Hypothalamus (tissue), 51 donors: ENCODE data around the gene TARBP2.

Source experiments
- DNase-seq, 51 donors: peaks; one replicate each; lab custom pipeline; 2025; lab: John Stamatoyannopoulos, UW

TARBP2 gene

DNA sequence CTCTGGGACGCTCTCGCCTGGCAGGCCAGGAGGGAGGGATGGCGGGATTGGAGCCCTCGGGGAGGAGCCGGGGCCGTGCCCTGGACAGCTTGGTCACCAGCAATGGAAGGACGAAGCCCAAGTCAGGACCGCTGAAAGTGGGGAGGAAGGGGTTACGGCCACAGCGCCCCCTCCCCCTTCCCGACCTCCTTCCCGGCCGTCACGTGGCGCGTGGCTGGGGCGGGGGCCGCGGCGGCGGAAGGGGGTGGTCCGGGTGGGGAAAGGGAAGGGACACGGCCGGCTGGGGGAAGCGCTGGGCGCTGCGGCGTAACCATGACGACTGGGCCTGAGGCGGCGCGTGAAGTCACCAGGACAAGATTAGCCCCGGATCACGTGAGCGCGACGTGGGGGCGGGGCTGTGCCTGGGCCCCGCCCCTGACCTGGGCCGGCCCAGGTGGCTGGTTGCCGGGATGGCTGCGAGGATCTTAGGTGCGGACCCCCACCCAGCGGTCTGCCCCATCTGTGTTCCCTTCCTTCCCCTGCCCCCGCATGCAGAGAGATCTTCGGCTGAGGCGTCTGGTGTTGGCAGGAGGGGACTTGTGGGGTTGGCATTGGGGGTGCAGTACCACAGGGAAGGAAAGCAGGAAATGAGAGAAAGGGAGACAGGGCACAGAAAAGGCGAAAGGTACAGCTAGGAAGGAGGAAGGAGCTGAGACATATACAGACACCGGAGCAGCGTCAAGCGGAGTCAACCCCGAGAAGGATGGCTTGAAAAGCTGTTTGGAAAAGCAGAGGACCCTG is 8.1 kb upstream of the TARBP2 start:
- peak; percentile 66 to 98 (median 94) for DNase-seq

DNA sequence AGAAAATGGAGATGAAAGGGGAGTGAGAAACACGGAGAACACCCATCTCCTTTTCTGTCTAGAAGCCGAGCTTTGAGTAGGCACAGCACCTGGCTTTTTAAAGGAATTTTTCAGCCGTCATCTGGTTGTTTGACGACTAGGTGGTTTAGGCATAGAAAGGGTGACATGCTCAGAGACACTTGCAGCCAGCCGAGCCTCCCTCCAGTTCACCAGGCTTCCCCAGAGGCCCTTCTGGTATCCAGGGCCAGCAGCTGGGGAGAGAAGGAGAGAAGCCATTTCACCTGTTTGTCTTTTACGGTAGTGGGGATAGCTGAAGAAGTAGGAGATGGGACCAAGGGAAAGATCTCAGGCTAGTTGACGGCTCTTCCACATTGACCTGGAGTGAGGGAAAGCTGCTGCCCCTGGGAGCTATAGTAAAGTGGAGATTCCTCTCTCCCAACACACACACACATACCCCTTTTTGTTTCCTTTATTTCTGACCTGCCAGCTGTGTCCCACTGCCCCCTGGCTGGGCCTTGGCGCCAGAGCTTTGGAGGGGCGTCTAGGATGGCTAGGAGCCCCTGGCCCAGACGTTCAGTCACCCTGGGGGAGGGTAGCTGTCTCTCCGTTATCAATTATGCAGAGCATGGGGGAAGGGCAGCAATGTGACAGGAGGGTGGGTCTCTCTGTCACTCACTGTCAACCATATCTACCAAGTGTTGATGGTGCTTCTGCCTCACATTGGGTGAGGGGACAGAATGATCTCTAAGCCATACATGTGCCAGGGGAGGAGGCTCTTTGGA is 7.3 kb upstream of the TARBP2 start:
- DNase-seq = peak in 1 of 51 donors; percentile 52

GRCh38 chr12:53495903-53496751 is 5.0 kb upstream of the TARBP2 start:
- DNase-seq = peak in 15 of 51 donors; percentile 9 to 52 (median 21)

GRCh38 chr12:53496752-53497032 is 4.4 kb upstream of the TARBP2 start:
- no peak for DNase-seq

- DNase-seq = no peak
Measured at GRCh38 chr12:53497461-53497860, 3.6 kb upstream of the TARBP2 start.

DNA sequence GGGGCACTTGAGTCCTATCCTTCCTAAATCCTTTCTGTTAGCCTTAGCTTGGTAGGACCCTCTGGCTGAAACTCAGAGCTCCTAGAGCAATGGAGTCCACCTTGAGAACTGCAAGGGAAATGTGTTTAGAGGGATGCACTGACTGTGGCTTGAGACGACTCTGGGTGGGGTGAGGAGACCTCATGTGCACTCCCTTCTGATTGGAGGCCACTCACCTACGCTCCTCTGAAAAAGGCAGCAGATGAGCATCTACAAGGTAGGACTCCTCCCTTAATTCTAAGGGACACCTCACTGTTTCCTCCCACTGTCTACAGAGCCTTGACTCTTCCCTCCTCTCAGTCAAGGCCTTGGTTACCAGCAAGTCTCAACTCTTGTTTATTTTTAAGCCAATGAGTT is 2.9 kb upstream of the TARBP2 start:
- no peak for DNase-seq

DNA sequence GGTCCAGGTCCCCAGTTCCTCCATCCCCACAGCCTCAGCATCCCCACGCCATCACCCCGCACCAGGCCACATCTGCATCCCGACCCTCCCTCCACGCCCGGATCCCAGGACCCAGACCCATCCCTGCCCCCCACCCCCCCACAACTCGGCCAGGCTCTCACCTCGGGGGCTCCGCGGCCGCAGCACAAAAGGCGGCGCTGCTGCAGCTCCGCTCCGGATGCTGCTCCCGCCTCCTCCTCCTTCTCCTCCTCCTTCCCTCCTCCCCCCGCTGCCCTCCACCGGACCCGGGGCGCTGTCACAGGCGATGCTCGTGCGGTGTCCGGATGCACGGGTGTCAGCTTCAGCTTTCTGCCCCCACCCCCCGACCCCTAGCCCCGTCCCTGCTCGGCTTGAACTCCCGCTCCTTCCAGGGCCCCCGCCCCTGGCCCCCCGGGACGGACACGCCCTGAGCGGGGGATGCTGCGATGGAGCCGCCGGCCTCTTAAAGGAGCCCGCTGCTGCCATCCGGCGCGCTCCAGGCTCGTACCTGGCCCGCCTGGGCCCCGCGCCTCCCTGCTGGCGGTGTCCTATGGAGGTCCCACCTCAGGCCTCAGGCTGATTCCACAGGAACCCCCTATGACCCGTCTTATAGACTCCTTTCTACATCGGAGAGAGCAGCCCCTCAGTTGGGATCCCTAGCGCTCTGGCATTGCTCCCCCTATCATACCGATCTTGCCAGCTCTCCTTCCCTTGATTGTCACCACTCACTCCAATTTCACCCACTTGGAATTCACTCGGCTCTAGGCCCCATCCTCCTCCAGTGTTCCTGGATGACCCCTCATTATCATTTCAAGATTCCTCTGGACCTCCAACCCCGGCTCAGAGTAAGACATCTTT is 1.6 kb upstream of the TARBP2 start, which contains the start of gene MAP3K12:
MAP3K12 (minus strand) TSS at position 193 of the 876 bp plus-strand sequence. CDS start 12,067 bp downstream, outside the sequence.
- peak in 50 of 51 donors; percentile 27 to 84 (median 67) for DNase-seq

- DNase-seq = peak in 7 of 51 donors; percentile 26 to 84 (median 56)
Measured at GRCh38 chr12:53500142-53500775, 824 bp upstream of the TARBP2 start.

- DNase-seq = no peak
Measured at GRCh38 chr12:53501615-53502181, 615 bp downstream of the TARBP2 start.

DNA sequence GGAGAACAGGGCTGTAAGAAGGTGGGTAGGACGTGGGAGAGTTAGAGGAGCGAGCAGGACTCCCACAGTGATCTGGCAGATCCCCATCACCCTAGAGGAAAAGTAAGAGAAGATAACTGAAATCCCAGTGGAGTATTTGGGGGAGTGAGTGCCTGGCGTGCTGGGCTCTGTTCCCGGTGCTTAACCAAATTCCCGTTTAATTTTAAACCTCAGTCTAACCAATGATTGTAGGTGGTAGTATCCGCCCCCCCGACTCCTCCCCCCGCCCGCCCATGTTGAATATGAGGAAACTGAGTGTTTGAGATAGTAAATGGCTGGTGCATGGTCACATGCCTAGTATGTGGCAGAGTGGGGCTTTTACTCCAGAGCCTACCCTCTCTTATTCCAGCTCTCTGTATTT is 1.2 kb downstream of the TARBP2 start:
- no peak for DNase-seq

GRCh38 chr12:53502983-53503728 is 2.1 kb downstream of the TARBP2 start:
- no peak for DNase-seq

GRCh38 chr12:53504004-53504920 is 3.2 kb downstream of the TARBP2 start:
- DNase-seq = no peak

DNA sequence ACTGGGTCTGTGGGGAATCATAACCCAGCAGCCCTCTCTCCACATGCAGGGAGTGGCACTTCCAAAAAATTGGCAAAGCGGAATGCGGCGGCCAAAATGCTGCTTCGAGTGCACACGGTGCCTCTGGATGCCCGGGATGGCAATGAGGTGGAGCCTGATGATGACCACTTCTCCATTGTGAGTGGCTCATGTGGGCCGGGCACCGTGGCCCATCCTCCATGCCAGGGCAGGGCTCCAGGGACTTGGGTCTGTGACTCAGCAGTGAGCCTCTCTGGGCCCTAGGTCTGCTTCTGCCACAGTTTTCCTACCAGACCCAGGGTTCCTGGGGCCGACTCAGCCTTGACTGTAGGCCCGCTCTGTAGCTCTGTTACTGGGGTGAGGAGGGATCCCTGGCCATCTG is 4.0 kb downstream of the TARBP2 start:
- DNase-seq = peak in 24 of 51 donors; percentile 7 to 78 (median 36)

GRCh38 chr12:53505555-53506449 is 4.7 kb downstream of the TARBP2 start:
- no peak for DNase-seq

- no peak for DNase-seq
Measured at GRCh38 chr12:53506450-53506785, 5.3 kb downstream of the TARBP2 start.

DNA sequence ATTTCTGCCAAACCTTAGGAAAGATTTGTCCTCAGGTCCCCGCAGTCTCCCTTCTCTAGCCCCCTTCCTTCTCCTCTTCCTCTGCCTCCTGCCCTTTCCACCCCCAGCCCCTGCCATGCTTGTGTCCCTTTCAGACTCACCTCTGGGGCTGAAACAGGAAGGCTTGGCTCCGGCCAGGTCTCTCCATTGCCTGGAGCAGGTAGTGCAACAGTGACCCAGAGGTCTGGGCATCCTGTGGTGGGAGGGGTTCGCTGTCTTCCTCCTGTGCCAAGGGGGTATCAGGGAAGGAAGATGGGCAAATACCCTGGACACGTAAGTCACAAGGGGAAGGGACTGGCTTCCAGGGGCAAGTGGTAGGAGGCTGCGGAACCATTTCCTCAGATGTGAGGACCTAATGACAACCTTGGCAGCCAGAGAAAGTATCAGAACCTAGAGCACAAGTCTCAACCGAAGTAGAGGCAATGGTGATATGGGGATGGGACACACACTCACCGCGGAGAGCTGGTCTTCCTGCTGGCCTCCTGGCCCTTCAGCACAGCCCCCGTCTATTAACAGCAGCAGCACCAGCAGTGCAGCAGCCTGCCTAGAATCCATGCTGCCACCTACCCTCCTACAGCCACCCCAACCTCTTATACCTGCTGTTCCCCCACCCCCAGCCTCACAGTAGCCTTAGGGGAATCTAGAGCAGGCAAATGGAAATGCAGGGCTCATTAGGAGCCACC is 6.0 kb downstream of the TARBP2 start, which contains the start of gene NPFF:
NPFF (minus strand) TSS at position 604 of the 722 bp plus-strand sequence; CDS start at position 594, 10 bp downstream.
- no peak for DNase-seq
